NB4 (cell line): ENCODE results near the gene CLMN.

Experiments used
- CTCF ChIP-seq: IDR thresholded peaks from one replicate; pipeline ENCODE4 v1.5.1; 2012; ENCODE audit warnings: low read depth, low read length
- MYC ChIP-seq: IDR thresholded peaks from 2 replicates; pipeline ENCODE4 v1.6.1; 2011; ENCODE audit warnings: low read depth, low read length
- POLR2A ChIP-seq: IDR thresholded peaks from 2 replicates; pipeline ENCODE4 v1.6.1; 2011; ENCODE audit warnings: mild to moderate bottlenecking; ENCODE audit not compliant: insufficient read length; ENCODE audit errors: extremely low read depth

GRCh38 chr14:95153866-95154265 is 165.8 kb downstream of the CLMN start:
- TF ChIP-seq CTCF, result no peak
- no peak for TF ChIP-seq MYC
- no peak for TF ChIP-seq POLR2A
